ENCODE results near the gene TET2.

The TET2 gene

GRCh38 chr4:105181259-105181658 lies 34.6 kb downstream of the TET2 start:
- 52% methylated on average over 2 of the region's 2 CpGs for WGBS
- no peak overlapping the region for H3K18ac ChIP-seq (ENCODE audit: low read depth in 1 of 2, low read length in 2 of 2)
- no peaks in the 10 kb centered on the region for H3K36me3 ChIP-seq (ENCODE audit: control insufficient read depth in 1 of 2, insufficient read depth in 2 of 2, low read depth in 1 of 2, low read length in 2 of 2)
- no peak overlapping the region for H4K91ac ChIP-seq (ENCODE audit: low read length)
- no peak overlapping the region for H2AFZ ChIP-seq (ENCODE audit: low read depth, low read length)
- no peaks in the 10 kb centered on the region for H3K9me3 ChIP-seq (ENCODE audit: control insufficient read depth, low read length)
- no peaks in the 10 kb centered on the region for H3K27me3 ChIP-seq (ENCODE audit: control insufficient read depth in 1 of 2, insufficient read depth in 1 of 2, low read length in 2 of 2)
- H3K9ac ChIP-seq (ENCODE audit: low read length), result no peak overlapping the region
- H3K4me1 ChIP-seq (ENCODE audit: control insufficient read depth, insufficient read depth, low read depth, low read length), result no peaks in the 10 kb centered on the region
- no peak overlapping the region for H3K4me2 ChIP-seq (ENCODE audit: low read length, poor library complexity, severe bottlenecking)
- H3K23ac ChIP-seq (ENCODE audit: low read length in 2 of 2), result no peak overlapping the region
- no peak overlapping the region for H2BK120ac ChIP-seq (ENCODE audit: low read depth, low read length)
- no peak overlapping the region for H2AK5ac ChIP-seq (ENCODE audit: low read length, severe bottlenecking)
- no peak for DNase-seq
- H2BK5ac ChIP-seq (ENCODE audit: low read depth, low read length, poor library complexity, severe bottlenecking), result no peak overlapping the region
- H2BK12ac ChIP-seq (ENCODE audit: low read length in 2 of 2), result no peak overlapping the region
- no peak overlapping the region for H3K4me3 ChIP-seq (ENCODE audit: insufficient read depth in 1 of 2, low read depth in 1 of 2, low read length in 2 of 2)
- H2BK15ac ChIP-seq (ENCODE audit: low read depth, poor library complexity, severe bottlenecking), result no peak overlapping the region
- no peak overlapping the region for H3K27ac ChIP-seq (ENCODE audit: low read length, poor library complexity, severe bottlenecking)
- no peak overlapping the region for H4K8ac ChIP-seq (ENCODE audit: low read length)
- no peak overlapping the region for H3K14ac ChIP-seq (ENCODE audit: low read length in 2 of 2)
- no peak overlapping the region for H3K4ac ChIP-seq (ENCODE audit: low read depth in 1 of 2, low read length in 2 of 2)
- H3K79me1 ChIP-seq (replicated peaks; ENCODE audit: low read length, poor library complexity, severe bottlenecking), result peaks cover 11% of the 10 kb centered on the region

- no peak overlapping the region for H3K4ac ChIP-seq (ENCODE audit: low read depth in 1 of 2, low read length in 2 of 2)
- H3K9ac ChIP-seq (ENCODE audit: low read length), result no peak overlapping the region
- peaks cover 2% of the 10 kb centered on the region for H3K4me1 ChIP-seq (ENCODE audit: control insufficient read depth, insufficient read depth, low read depth, low read length)
- H2BK5ac ChIP-seq (ENCODE audit: low read depth, low read length, poor library complexity, severe bottlenecking), result no peak overlapping the region
- no peak overlapping the region for H4K91ac ChIP-seq (ENCODE audit: low read length)
- H2BK15ac ChIP-seq (ENCODE audit: low read depth, poor library complexity, severe bottlenecking), result no peak overlapping the region
- no peaks in the 10 kb centered on the region for H3K27me3 ChIP-seq (ENCODE audit: control insufficient read depth in 1 of 2, insufficient read depth in 1 of 2, low read length in 2 of 2)
- H3K9me3 ChIP-seq (ENCODE audit: control insufficient read depth, low read length), result no peaks in the 10 kb centered on the region
- no peak overlapping the region for H3K23ac ChIP-seq (ENCODE audit: low read length in 2 of 2)
- no peak overlapping the region for H3K27ac ChIP-seq (ENCODE audit: low read length, poor library complexity, severe bottlenecking)
- H3K36me3 ChIP-seq (ENCODE audit: control insufficient read depth in 1 of 2, insufficient read depth in 2 of 2, low read depth in 1 of 2, low read length in 2 of 2), result no peaks in the 10 kb centered on the region
- H2AK5ac ChIP-seq (ENCODE audit: low read length, severe bottlenecking), result no peak overlapping the region
- no peak overlapping the region for H3K18ac ChIP-seq (ENCODE audit: low read depth in 1 of 2, low read length in 2 of 2)
- no peak overlapping the region for H2BK120ac ChIP-seq (ENCODE audit: low read depth, low read length)
- H3K4me2 ChIP-seq (ENCODE audit: low read length, poor library complexity, severe bottlenecking), result no peak overlapping the region
- no peak for DNase-seq
- no peak overlapping the region for H4K8ac ChIP-seq (ENCODE audit: low read length)
- H3K14ac ChIP-seq (ENCODE audit: low read length in 2 of 2), result no peak overlapping the region
- H3K79me1 ChIP-seq (replicated peaks; ENCODE audit: low read length, poor library complexity, severe bottlenecking), result peaks cover 15% of the 10 kb centered on the region
- H3K4me3 ChIP-seq (ENCODE audit: insufficient read depth in 1 of 2, low read depth in 1 of 2, low read length in 2 of 2), result no peak overlapping the region
- H2AFZ ChIP-seq (ENCODE audit: low read depth, low read length), result no peak overlapping the region
- WGBS, result no CpG with 5 or more reads among the region's 3 CpGs
- no peak overlapping the region for H2BK12ac ChIP-seq (ENCODE audit: low read length in 2 of 2)
Measured at GRCh38 chr4:105182211-105182610, 35.5 kb downstream of the TET2 start.

GRCh38 chr4:105184316-105184980 lies 37.8 kb downstream of the TET2 start:
- Histone ChIP-seq H2BK15ac (ENCODE audit: low read depth, poor library complexity, severe bottlenecking) (no peak overlapping the region), H3K27me3 (ENCODE audit: control insufficient read depth in 1 of 2, insufficient read depth in 1 of 2, low read length in 2 of 2) (no peaks in the 10 kb centered on the region), H3K18ac (ENCODE audit: low read depth in 1 of 2, low read length in 2 of 2) (no peak overlapping the region), H3K9me3 (ENCODE audit: control insufficient read depth, low read length) (no peaks in the 10 kb centered on the region), H3K9ac (ENCODE audit: low read length) (no peak overlapping the region), H2BK12ac (ENCODE audit: low read length in 2 of 2) (no peak overlapping the region), H3K4ac (ENCODE audit: low read depth in 1 of 2, low read length in 2 of 2) (no peak overlapping the region), H2BK120ac (ENCODE audit: low read depth, low read length) (no peak overlapping the region), H2AFZ (ENCODE audit: low read depth, low read length) (no peak overlapping the region), H2BK5ac (ENCODE audit: low read depth, low read length, poor library complexity, severe bottlenecking) (no peak overlapping the region), H3K36me3 (ENCODE audit: control insufficient read depth in 1 of 2, insufficient read depth in 2 of 2, low read depth in 1 of 2, low read length in 2 of 2) (no peaks in the 10 kb centered on the region), H3K23ac (ENCODE audit: low read length in 2 of 2) (no peak overlapping the region), H4K91ac (ENCODE audit: low read length) (no peak overlapping the region), H3K4me2 (ENCODE audit: low read length, poor library complexity, severe bottlenecking) (no peak overlapping the region), H3K79me1 (replicated peaks; ENCODE audit: low read length, poor library complexity, severe bottlenecking) (peaks cover 13% of the 10 kb centered on the region), H3K4me1 (ENCODE audit: control insufficient read depth, insufficient read depth, low read depth, low read length) (peaks cover 2% of the 10 kb centered on the region), H3K14ac (ENCODE audit: low read length in 2 of 2) (no peak overlapping the region), H3K27ac (ENCODE audit: low read length, poor library complexity, severe bottlenecking) (no peak overlapping the region), H3K4me3 (ENCODE audit: insufficient read depth in 1 of 2, low read depth in 1 of 2, low read length in 2 of 2) (no peak overlapping the region), H2AK5ac (ENCODE audit: low read length, severe bottlenecking) (no peak overlapping the region), H4K8ac (ENCODE audit: low read length) (no peak overlapping the region)
- DNase-seq, result no peak
- WGBS, result 100% methylated on average over 2 of the region's 2 CpGs

GRCh38 chr4:105186701-105187161 lies 40.1 kb downstream of the TET2 start:
- H3K4ac ChIP-seq (ENCODE audit: low read depth in 1 of 2, low read length in 2 of 2), result no peak overlapping the region
- no peak overlapping the region for H2AK5ac ChIP-seq (ENCODE audit: low read length, severe bottlenecking)
- peaks cover 0 to 2% of the 10 kb centered on the region in 2 experiments for H3K36me3 ChIP-seq (ENCODE audit: control insufficient read depth in 1 of 2, insufficient read depth in 2 of 2, low read depth in 1 of 2, low read length in 2 of 2)
- H3K9ac ChIP-seq (ENCODE audit: low read length), result no peak overlapping the region
- WGBS, result no CpG with 5 or more reads among the region's 2 CpGs
- H2BK12ac ChIP-seq (ENCODE audit: low read length in 2 of 2), result no peak overlapping the region
- no peak overlapping the region for H3K4me3 ChIP-seq (ENCODE audit: insufficient read depth in 1 of 2, low read depth in 1 of 2, low read length in 2 of 2)
- no peak overlapping the region for H3K4me2 ChIP-seq (ENCODE audit: low read length, poor library complexity, severe bottlenecking)
- H3K23ac ChIP-seq (ENCODE audit: low read length in 2 of 2), result no peak overlapping the region
- no peak overlapping the region for H4K91ac ChIP-seq (ENCODE audit: low read length)
- H2AFZ ChIP-seq (ENCODE audit: low read depth, low read length), result no peak overlapping the region
- H3K27ac ChIP-seq (ENCODE audit: low read length, poor library complexity, severe bottlenecking), result no peak overlapping the region
- peaks cover 19% of the 10 kb centered on the region for H3K79me1 ChIP-seq (replicated peaks; ENCODE audit: low read length, poor library complexity, severe bottlenecking)
- no peak overlapping the region for H4K8ac ChIP-seq (ENCODE audit: low read length)
- no peaks in the 10 kb centered on the region for H3K27me3 ChIP-seq (ENCODE audit: control insufficient read depth in 1 of 2, insufficient read depth in 1 of 2, low read length in 2 of 2)
- H2BK5ac ChIP-seq (ENCODE audit: low read depth, low read length, poor library complexity, severe bottlenecking), result no peak overlapping the region
- H2BK120ac ChIP-seq (ENCODE audit: low read depth, low read length), result no peak overlapping the region
- DNase-seq, result peak; percentile 43
- no peak overlapping the region for H2BK15ac ChIP-seq (ENCODE audit: low read depth, poor library complexity, severe bottlenecking)
- no peaks in the 10 kb centered on the region for H3K9me3 ChIP-seq (ENCODE audit: control insufficient read depth, low read length)
- no peak overlapping the region for H3K14ac ChIP-seq (ENCODE audit: low read length in 2 of 2)
- H3K4me1 ChIP-seq (ENCODE audit: control insufficient read depth, insufficient read depth, low read depth, low read length), result peaks cover 3% of the 10 kb centered on the region
- no peak overlapping the region for H3K18ac ChIP-seq (ENCODE audit: low read depth in 1 of 2, low read length in 2 of 2)
